Measurements from ENCODE around the gene APEH.

Gene APEH

GRCh38 chr3:49732597-49732996 lies 58.4 kb downstream of the APEH start:
- DNase-seq = no peak

DNA sequence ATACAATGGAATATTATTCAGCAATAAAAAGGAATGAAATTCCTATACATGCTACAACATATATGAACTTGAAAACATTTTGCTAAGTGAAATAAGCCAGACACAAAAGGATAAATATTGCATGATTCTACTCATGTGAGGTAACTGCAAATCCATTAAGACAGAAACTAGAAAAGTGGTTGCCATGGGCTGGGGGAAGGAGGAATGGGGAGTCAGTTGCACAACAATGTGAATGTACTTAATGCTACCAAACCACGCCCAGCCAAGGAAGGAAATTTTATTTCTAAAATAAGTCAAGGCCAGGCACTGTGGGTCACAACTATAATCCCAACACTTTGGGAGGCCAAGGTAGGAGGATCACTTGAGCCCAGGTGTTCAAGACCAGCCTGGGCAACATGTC lies 59.4 kb downstream of the APEH start:
- no peak for DNase-seq
